Activated naive CD8-positive, alpha-beta T cell treated with anti-CD3 and anti-CD28 coated beads, Interleukin-2, amount 10 ng/mL, durations not matched to agents 7 days and 5 days (primary cell): ENCODE measurements around the gene CLCN1. TPM values are rescaled to one million over a fixed set of nuclear protein-coding genes. Genes with fewer than 3 reads are reported as not detected.
"Not testable (repeated sequence)": the region's sequence is repeated elsewhere in the genome, so short reads cannot be mapped to it uniquely, and the experiment has no call there.

Experiments
- ATAC-seq: fragments of 150-1000 bp; cut with Tn5 transposase; one replicate; pipeline ENCODE4 v1.10.0; 2021; ENCODE audit warnings: low read depth, moderate library complexity
- POLR2A ChIA-PET: fragments of 350-600 bp; sonication (Branson Sonifier 250); formaldehyde crosslinking; loops from one replicate; lab custom pipeline; 2021; ENCODE audit warnings: antibody characterized with exemption; lab: Charles Lee
- DNase-seq: peaks from one replicate; pipeline ENCODE4 v3.0.0; 2021
- H3K27ac Mint-ChIP-seq: one replicate; pipeline ENCODE4 v1.8.0; 2022; ENCODE audit warnings: mild to moderate bottlenecking, mixed read lengths
- H3K27me3 Mint-ChIP-seq: one replicate; pipeline ENCODE4 v1.8.0; 2022; ENCODE audit warnings: mild to moderate bottlenecking, moderate library complexity, mixed read lengths
- H3K36me3 Mint-ChIP-seq: one replicate; pipeline ENCODE4 v1.8.0; 2021; ENCODE audit warnings: mild to moderate bottlenecking, mixed read lengths
- H3K4me1 Mint-ChIP-seq: one replicate; pipeline ENCODE4 v1.8.0; 2021; ENCODE audit warnings: mixed read lengths
- H3K4me3 Mint-ChIP-seq: one replicate; pipeline ENCODE4 v1.8.0; 2022; ENCODE audit warnings: mild to moderate bottlenecking, moderate library complexity, mixed read lengths
- H3K9me3 Mint-ChIP-seq: one replicate; pipeline ENCODE4 v1.8.0; 2021; ENCODE audit warnings: mixed read lengths
- total RNA-seq, 2 experiments: library from RNA; stranded (reverse); gene quantifications; one replicate each; pipeline ENCODE4 v1.2.3, GENCODE V29; 2021

CLCN1 gene
- total RNA-seq, 2 experiments from 2014 or later, result 0.08 TPM; not detected in 1

GRCh38 chr7:143387156-143387975 lies 71.5 kb downstream of the CLCN1 start:
- POLR2A ChIA-PET, result interaction anchor here (2.0 to 6.7 kb wide), 2 partner anchors 13 to 20 kb away, joined by 6 to 40 read pairs; partner anchors contain the start of gene EPHA1
- no peak for ATAC-seq
- H3K36me3 Mint-ChIP-seq, result peaks cover 18% of the 10 kb centered on the region

GRCh38 chr7:143388051-143388450 lies 72.1 kb downstream of the CLCN1 start:
- DNase-seq (no peak), ATAC-seq (no peak)
- POLR2A ChIA-PET, result interaction anchor here (2.0 to 6.7 kb wide), 2 partner anchors 13 to 20 kb away, joined by 6 to 40 read pairs; partner anchors contain the start of gene EPHA1
- no peaks in the 10 kb centered on the region for H3K9me3 Mint-ChIP-seq
- H3K27me3 Mint-ChIP-seq, result no peaks in the 10 kb centered on the region
- H3K36me3 Mint-ChIP-seq, result peaks cover 14% of the 10 kb centered on the region
- peaks cover 10% of the 10 kb centered on the region for H3K4me1 Mint-ChIP-seq
- peak overlapping the region; percentile 44 for H3K27ac Mint-ChIP-seq
- H3K4me3 Mint-ChIP-seq, result no peak overlapping the region

More at GRCh38 chr7:143387156-143387975, 71.5 kb downstream of the CLCN1 start:
- Mint-ChIP-seq H3K27me3 (no peaks in the 10 kb centered on the region), H3K4me1 (peaks cover 15% of the 10 kb centered on the region), H3K4me3 (no peak overlapping the region), H3K9me3 (no peaks in the 10 kb centered on the region), H3K27ac (peak overlapping the region; percentile 44)
- no peak for DNase-seq

GRCh38 chr7:143388491-143389101 lies 72.7 kb downstream of the CLCN1 start:
- DNase-seq, result no peak
- no peak overlapping the region for H3K4me3 Mint-ChIP-seq
- ATAC-seq, result no peak
- H3K4me1 Mint-ChIP-seq, result peaks cover 8% of the 10 kb centered on the region
- POLR2A ChIA-PET, result interaction anchor here (2.0 to 6.7 kb wide), 2 partner anchors 14 to 19 kb away, joined by 6 to 40 read pairs; partner anchors contain the start of gene EPHA1
- H3K36me3 Mint-ChIP-seq, result peaks cover 13% of the 10 kb centered on the region
- H3K27ac Mint-ChIP-seq, result no peak overlapping the region
- no peaks in the 10 kb centered on the region for H3K9me3 Mint-ChIP-seq
- H3K27me3 Mint-ChIP-seq, result no peaks in the 10 kb centered on the region

GRCh38 chr7:143389316-143390103 lies 73.6 kb downstream of the CLCN1 start:
- DNase-seq, result no peak
- Mint-ChIP-seq H3K27me3 (no peaks in the 10 kb centered on the region), H3K36me3 (peaks cover 15% of the 10 kb centered on the region), H3K4me3 (no peak overlapping the region), H3K4me1 (peaks cover 8% of the 10 kb centered on the region), H3K9me3 (no peaks in the 10 kb centered on the region), H3K27ac (peak overlapping the region; percentile 24)
- no peak for ATAC-seq
- POLR2A ChIA-PET, result interaction anchor here (1.1 to 6.7 kb wide), 3 partner anchors 9 to 18 kb away, joined by 3 to 40 read pairs (median 4); partner anchors contain the start of gene EPHA1

GRCh38 chr7:143390104-143390772 lies 74.3 kb downstream of the CLCN1 start:
- POLR2A ChIA-PET, result interaction anchor here (1.1 to 6.7 kb wide), 4 partner anchors 10 to 18 kb away, joined by 3 to 40 read pairs (median 4); partner anchors contain the start of gene EPHA1
- Mint-ChIP-seq H3K4me1 (peaks cover 16% of the 10 kb centered on the region), H3K36me3 (peaks cover 19% of the 10 kb centered on the region), H3K9me3 (no peaks in the 10 kb centered on the region), H3K27me3 (no peaks in the 10 kb centered on the region), H3K27ac (peak overlapping the region; percentile 24), H3K4me3 (no peak overlapping the region)
- ATAC-seq (no peak), DNase-seq (no peak)

- POLR2A ChIA-PET, result interaction anchor here (1.1 to 6.7 kb wide), 4 partner anchors 11 to 18 kb away, joined by 3 to 40 read pairs (median 4); partner anchors contain the start of gene EPHA1
- Mint-ChIP-seq H3K27ac (no peak overlapping the region), H3K9me3 (no peaks in the 10 kb centered on the region), H3K4me3 (no peak overlapping the region), H3K27me3 (no peaks in the 10 kb centered on the region), H3K36me3 (peaks cover 21% of the 10 kb centered on the region), H3K4me1 (peaks cover 19% of the 10 kb centered on the region)
- DNase-seq (no peak), ATAC-seq (no peak)
These were observed 74.9 kb downstream of the CLCN1 start for GRCh38 chr7:143390773-143391317.

- Mint-ChIP-seq H3K27ac (no peak overlapping the region), H3K27me3 (no peaks in the 10 kb centered on the region), H3K4me1 (peaks cover 19% of the 10 kb centered on the region), H3K36me3 (peaks cover 21% of the 10 kb centered on the region), H3K4me3 (no peak overlapping the region), H3K9me3 (no peaks in the 10 kb centered on the region)
- DNase-seq (no peak), ATAC-seq (no peak)
- POLR2A ChIA-PET, result interaction anchor here (1.2 to 6.7 kb wide), 5 partner anchors 8 to 19 kb away, joined by 4 to 40 read pairs (median 6); partner anchors contain the start of gene EPHA1
These were observed 75.8 kb downstream of the CLCN1 start for GRCh38 chr7:143391462-143392404.

- Mint-ChIP-seq H3K27ac (peak overlapping the region; percentile 48), H3K4me1 (peaks cover 19% of the 10 kb centered on the region), H3K36me3 (peaks cover 21% of the 10 kb centered on the region)
- not testable (repeated sequence) for ATAC-seq, DNase-seq, H3K4me3 Mint-ChIP-seq, H3K27me3 Mint-ChIP-seq, H3K9me3 Mint-ChIP-seq
- POLR2A ChIA-PET, result interaction anchor here (1.4 to 6.7 kb wide), 4 partner anchors 8 to 17 kb away, joined by 5 to 40 read pairs (median 6); partner anchors contain the start of gene EPHA1
These were observed 76.5 kb downstream of the CLCN1 start for GRCh38 chr7:143392427-143392826.

GRCh38 chr7:143392875-143393266 lies 77.0 kb downstream of the CLCN1 start:
- POLR2A ChIA-PET, result interaction anchor here (1.4 to 6.7 kb wide), 4 partner anchors 9 to 17 kb away, joined by 5 to 40 read pairs (median 6); partner anchors contain the start of gene EPHA1

GRCh38 chr7:143393267-143394041 lies 77.5 kb downstream of the CLCN1 start:
- H3K4me3 Mint-ChIP-seq, result no peak overlapping the region
- H3K36me3 Mint-ChIP-seq, result peaks cover 21% of the 10 kb centered on the region
- ATAC-seq, result no peak

More at GRCh38 chr7:143392875-143393266, 77.0 kb downstream of the CLCN1 start:
- Mint-ChIP-seq H3K4me3 (no peak overlapping the region), H3K36me3 (peaks cover 21% of the 10 kb centered on the region), H3K27me3 (no peaks in the 10 kb centered on the region), H3K4me1 (peaks cover 19% of the 10 kb centered on the region), H3K27ac (no peak overlapping the region), H3K9me3 (no peaks in the 10 kb centered on the region)
- DNase-seq (no peak), ATAC-seq (no peak)

More at GRCh38 chr7:143393267-143394041, 77.5 kb downstream of the CLCN1 start:
- Mint-ChIP-seq H3K27ac (peak overlapping the region; percentile 54), H3K9me3 (no peaks in the 10 kb centered on the region), H3K27me3 (no peaks in the 10 kb centered on the region), H3K4me1 (peaks cover 19% of the 10 kb centered on the region)
- no peak for DNase-seq
- POLR2A ChIA-PET, result interaction anchor here (1.7 to 6.7 kb wide), 2 partner anchors 10 to 14 kb away, joined by 7 to 40 read pairs; partner anchors contain the start of gene EPHA1
